ENCODE results near the gene ZNF831. TPM values are rescaled to one million over a fixed set of nuclear protein-coding genes. Genes with fewer than 3 reads are reported as not detected.

Gene ZNF831
- total RNA-seq, 1 donor = not detected

DNA sequence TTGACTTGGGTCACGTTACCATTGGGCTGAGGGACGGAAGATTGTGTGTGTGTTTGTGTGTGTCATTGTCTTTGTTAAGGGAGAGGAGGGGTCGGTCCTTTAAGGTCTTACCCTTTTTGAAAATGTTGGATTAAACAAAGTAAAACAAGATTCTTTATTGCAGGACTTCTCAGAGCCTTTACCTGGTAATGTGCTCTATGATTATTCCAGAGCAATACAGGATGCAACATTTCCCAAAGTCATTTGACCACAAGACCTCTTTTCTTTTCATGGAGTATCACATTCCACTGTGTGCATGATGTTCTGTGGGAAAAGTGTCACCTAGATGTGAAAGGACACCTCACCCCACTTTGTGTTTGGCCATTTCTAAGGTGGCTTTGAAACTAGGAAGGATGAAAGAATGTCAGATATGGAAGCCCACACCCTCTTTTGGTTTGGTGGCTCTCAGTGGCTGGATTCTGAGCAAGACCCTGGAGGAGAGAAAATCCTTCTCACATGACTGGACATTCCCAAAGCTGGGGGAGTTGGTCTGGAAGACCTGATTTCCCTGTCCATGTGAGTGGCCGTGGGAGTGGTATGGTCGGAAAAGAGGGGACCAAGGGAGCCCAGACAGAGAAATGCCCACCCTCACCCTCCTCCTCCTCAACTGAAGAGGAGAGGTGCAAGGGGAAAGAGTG lies 18.2 kb upstream of the ZNF831 start:
- H3K4me3 ChIP-seq (ENCODE audit: low read depth, low read length) = no peak overlapping the region
- TF ChIP-seq, protein P1, sequence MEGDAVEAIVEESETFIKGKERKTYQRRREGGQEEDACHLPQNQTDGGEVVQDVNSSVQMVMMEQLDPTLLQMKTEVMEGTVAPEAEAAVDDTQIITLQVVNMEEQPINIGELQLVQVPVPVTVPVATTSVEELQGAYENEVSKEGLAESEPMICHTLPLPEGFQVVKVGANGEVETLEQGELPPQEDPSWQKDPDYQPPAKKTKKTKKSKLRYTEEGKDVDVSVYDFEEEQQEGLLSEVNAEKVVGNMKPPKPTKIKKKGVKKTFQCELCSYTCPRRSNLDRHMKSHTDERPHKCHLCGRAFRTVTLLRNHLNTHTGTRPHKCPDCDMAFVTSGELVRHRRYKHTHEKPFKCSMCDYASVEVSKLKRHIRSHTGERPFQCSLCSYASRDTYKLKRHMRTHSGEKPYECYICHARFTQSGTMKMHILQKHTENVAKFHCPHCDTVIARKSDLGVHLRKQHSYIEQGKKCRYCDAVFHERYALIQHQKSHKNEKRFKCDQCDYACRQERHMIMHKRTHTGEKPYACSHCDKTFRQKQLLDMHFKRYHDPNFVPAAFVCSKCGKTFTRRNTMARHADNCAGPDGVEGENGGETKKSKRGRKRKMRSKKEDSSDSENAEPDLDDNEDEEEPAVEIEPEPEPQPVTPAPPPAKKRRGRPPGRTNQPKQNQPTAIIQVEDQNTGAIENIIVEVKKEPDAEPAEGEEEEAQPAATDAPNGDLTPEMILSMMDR (IDR thresholded peaks at IDR 0.05; ENCODE audit: insufficient read depth, low read length) = no peak
- DNase-seq (ENCODE audit: low read depth) = no peak

DNA sequence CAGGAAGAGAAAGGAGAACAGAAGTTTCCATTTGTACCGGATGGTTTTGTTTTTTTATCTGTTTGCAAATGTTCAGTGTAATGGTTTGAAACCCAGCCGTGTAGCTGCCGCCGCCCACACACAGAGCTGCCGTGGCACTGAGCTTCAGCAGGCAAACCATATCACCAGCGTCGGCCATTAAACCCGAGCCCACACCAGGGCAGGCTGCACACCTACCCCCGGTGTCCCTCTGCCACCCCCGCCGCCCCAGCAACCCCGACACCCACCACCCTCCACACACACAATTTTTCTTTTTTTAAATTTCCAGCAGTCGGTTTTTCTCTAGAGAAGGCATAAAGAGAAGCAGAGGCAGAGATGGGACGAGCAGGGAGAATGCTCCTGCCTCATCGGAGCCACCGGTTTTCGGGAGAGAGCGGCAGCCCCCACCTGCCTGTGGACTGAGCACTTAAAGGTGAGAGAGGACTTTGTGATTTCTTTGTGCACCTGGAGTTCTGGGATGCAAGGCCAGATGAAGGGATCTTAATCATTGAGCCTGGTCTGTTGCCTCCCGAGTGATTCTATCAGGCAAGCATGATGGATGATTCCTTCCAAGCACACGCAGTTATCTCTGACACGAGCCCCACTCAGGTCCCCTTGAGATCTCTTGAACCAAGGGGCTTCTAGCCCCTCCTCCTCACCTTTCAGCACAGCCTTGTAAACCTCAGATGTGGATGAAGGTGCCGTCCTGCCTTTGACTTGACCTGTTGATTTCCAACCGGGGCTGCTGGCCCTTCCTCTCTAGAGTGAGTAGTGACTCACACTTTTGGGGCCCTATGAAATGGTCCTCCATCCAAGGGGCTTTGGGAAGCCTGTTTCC lies 17.5 kb upstream of the ZNF831 start:
- no peak for DNase-seq (ENCODE audit: low read depth)
- H3K4me3 ChIP-seq (ENCODE audit: low read depth, low read length) = no peak overlapping the region
- TF ChIP-seq, protein P1 (IDR thresholded peaks at IDR 0.05; ENCODE audit: insufficient read depth, low read length) = no peak

- H3K4me3 ChIP-seq (ENCODE audit: low read depth, low read length) = no peak overlapping the region
- no peak for DNase-seq (ENCODE audit: low read depth)
- TF ChIP-seq, protein P1 (IDR thresholded peaks at IDR 0.05; ENCODE audit: insufficient read depth, low read length) = no peak
Observed at GRCh38 chr20:59146780-59147565, 16.6 kb upstream of the ZNF831 start.

DNA sequence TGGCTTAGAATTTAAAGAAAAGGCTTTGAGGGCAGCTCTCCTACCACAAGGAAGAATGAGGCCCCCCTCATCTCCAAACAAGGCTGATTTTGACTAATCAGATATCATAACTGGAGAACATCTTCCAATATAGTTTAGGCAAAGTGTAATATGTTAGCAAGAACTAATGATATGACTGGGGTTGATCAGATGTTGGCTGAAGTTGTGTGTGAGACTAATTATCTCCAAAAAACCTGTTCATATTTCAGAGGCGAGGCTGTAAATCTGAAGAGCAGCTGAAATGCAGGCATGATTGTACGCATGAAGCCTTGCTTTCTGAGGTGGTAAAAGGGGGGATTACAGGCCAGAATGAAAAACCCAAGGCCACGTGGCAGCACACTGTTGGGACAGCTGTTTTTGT lies 16.0 kb upstream of the ZNF831 start:
- H3K4me3 ChIP-seq (ENCODE audit: low read depth, low read length) = no peak overlapping the region
- TF ChIP-seq, protein P1 (IDR thresholded peaks at IDR 0.05; ENCODE audit: insufficient read depth, low read length) = no peak
- DNase-seq (ENCODE audit: low read depth) = no peak

DNA sequence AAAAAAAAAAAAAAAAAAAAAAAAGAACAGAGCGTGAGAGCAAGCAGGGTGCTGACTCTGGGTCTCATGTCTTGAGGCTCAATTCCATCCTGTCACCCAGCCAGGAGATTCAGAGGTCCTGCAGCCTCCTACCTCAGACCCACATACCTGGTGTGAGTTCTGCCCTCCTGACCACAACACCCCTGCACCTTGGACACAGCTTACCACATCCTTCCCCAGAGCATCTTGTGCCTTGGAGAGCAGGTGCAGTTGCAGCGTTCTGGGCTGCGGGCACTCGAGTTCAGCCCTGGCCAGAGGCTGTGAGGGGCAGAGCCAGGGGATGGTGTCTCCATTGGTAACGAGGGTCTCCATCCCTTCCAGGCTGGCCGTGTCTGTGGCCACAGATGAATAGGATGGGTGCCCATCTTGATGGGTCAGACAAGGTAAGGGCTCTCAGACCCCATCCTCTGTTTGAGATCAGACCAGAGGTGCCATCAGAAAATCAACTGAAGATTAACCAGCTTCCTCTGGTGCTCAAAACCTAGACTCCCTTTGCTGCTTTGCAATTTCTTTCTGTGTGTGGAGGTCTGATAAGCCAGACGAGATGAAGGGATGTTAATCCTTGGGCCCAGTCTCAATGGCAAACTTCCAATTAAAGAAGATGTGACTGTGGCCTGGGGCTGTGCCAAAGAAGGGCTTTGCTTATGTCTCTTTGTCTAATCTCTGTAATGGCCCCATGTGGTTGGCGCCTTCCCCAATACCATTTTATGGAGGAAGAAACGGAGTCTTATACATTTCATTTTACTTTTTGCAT lies 14.7 kb upstream of the ZNF831 start:
- TF ChIP-seq, protein P1 (IDR thresholded peaks at IDR 0.05; ENCODE audit: insufficient read depth, low read length) = no peak
- no peak for DNase-seq (ENCODE audit: low read depth)
- no peak overlapping the region for H3K4me3 ChIP-seq (ENCODE audit: low read depth, low read length)
